Calu3 (cell line): ENCODE results near the gene ANAPC4. TPM values are rescaled to one million over a fixed set of nuclear protein-coding genes. Genes with fewer than 3 reads are reported as not detected.

ENCODE experiments used
- BruUV-seq: library from RNA; stranded (reverse); fragments of 400-500 nt; replicated peaks from 2 replicates; lab custom pipeline; 2021; lab: Mats Ljungman, UMichigan
- CTCF ChIA-PET: fragments of 300-600 bp; sonication (Branson Sonifier 250); formaldehyde crosslinking; loops from one replicate; lab custom pipeline; 2022; ENCODE audit warnings: antibody characterized with exemption; lab: Charles Lee
- DNase-seq: peaks from one replicate; pipeline ENCODE4 v3.0.0; 2022
- H3K27ac Mint-ChIP-seq: one replicate; pipeline ENCODE4 v1.8.0; 2022; ENCODE audit warnings: mixed read lengths; ENCODE audit not compliant: unreplicated experiment
- H3K27me3 Mint-ChIP-seq: one replicate; pipeline ENCODE4 v1.8.0; 2022; ENCODE audit warnings: mixed read lengths; ENCODE audit not compliant: unreplicated experiment
- H3K36me3 Mint-ChIP-seq: one replicate; pipeline ENCODE4 v1.8.0; 2022; ENCODE audit warnings: mild to moderate bottlenecking, moderate library complexity, mixed read lengths; ENCODE audit not compliant: insufficient read depth, unreplicated experiment
- H3K4me1 Mint-ChIP-seq: one replicate; pipeline ENCODE4 v1.8.0; 2022; ENCODE audit warnings: mild to moderate bottlenecking, low read depth, mixed read lengths; ENCODE audit not compliant: unreplicated experiment
- H3K4me3 Mint-ChIP-seq: one replicate; pipeline ENCODE4 v1.8.0; 2022; ENCODE audit warnings: mild to moderate bottlenecking, low read depth, moderate library complexity, mixed read lengths; ENCODE audit not compliant: unreplicated experiment
- H3K9me3 Mint-ChIP-seq: one replicate; pipeline ENCODE4 v1.8.0; 2022; ENCODE audit warnings: low read depth, mixed read lengths; ENCODE audit not compliant: unreplicated experiment
- CTCF ChIP-seq: fragments of 200-600 bp; IDR thresholded peaks from one replicate; pipeline ENCODE4 v1.8.0; 2022; ENCODE audit warnings: antibody characterized with exemption; ENCODE audit not compliant: unreplicated experiment
- intact Hi-C: fragments of 100-400 bp; cut with micrococcal nuclease; formaldehyde crosslinking; loops from one replicate; pipeline ENCODE4 v1.10.0; 2022; ENCODE audit not compliant: unreplicated experiment
- total RNA-seq: library from RNA; stranded (reverse); gene quantifications from 2 replicates; pipeline ENCODE4 v1.2.3, GENCODE V29; 2022

The ANAPC4 gene
- total RNA-seq, 1 experiment from 2014 or later: 23.2 TPM

DNA sequence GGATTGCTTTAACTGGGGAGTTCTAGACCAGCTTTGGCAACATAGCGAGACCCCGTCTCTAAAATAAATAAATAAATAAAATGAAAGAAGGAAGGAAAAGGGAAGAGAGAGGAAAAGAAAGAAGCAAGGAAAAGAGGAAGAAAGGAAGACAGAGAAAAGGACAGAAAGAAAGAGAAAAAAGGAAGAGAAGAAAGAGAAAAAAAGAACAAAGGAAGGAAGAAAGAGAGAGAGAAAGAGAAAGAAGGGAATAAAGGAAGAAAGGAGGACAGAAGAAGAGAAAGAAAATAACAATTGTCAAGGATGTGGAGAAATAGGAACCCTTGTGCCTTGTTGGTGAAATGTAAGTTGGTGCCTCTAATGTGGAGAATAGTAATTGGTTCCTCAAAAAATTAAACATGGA lies 74.6 kb downstream of the ANAPC4 start:
- H3K36me3 Mint-ChIP-seq: no peaks in the 10 kb centered on the region
- no peak overlapping the region for H3K4me3 Mint-ChIP-seq
- no TSS peak for BruUV-seq
- peaks cover 3% of the 10 kb centered on the region for H3K9me3 Mint-ChIP-seq
- H3K27me3 Mint-ChIP-seq: no peaks in the 10 kb centered on the region
- no peak for TF ChIP-seq CTCF
- intact Hi-C loops: no loop called here
- H3K27ac Mint-ChIP-seq: no peak overlapping the region
- peaks cover 2% of the 10 kb centered on the region for H3K4me1 Mint-ChIP-seq
- DNase-seq: no peak
- CTCF ChIA-PET: no interaction called here

DNA sequence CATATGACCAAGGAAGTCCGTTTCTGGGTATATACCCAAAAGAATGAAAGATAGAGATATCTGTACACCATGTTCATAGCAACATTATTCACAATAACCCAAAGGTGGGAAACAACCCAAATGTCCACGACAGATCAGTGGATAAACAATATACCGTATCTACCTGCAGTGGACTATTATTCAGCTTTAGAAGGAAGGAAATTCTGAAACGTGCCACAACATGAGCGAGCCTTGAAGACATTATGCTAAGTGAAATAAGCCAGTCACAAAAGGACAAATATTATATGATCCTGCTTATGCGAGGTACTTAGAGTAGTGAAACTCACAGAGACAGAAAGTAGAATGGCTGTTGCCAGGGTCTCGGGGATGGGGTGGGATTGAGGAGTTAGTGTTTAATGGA lies 75.0 kb downstream of the ANAPC4 start:
- TF ChIP-seq CTCF: no peak
- Mint-ChIP-seq H3K27me3 (no peaks in the 10 kb centered on the region), H3K9me3 (peaks cover 3% of the 10 kb centered on the region), H3K36me3 (no peaks in the 10 kb centered on the region), H3K4me3 (no peak overlapping the region), H3K4me1 (peaks cover 6% of the 10 kb centered on the region), H3K27ac (no peak overlapping the region)
- CTCF ChIA-PET: no interaction called here
- BruUV-seq: no TSS peak
- intact Hi-C loops: no loop called here
- no peak for DNase-seq

GRCh38 chr4:25454476-25454875 lies 77.4 kb downstream of the ANAPC4 start:
- no peak overlapping the region for H3K27ac Mint-ChIP-seq
- DNase-seq: no peak
- no peaks in the 10 kb centered on the region for H3K36me3 Mint-ChIP-seq
- H3K27me3 Mint-ChIP-seq: no peaks in the 10 kb centered on the region
- intact Hi-C loops: no loop called here
- H3K4me1 Mint-ChIP-seq: peaks cover 13% of the 10 kb centered on the region
- H3K9me3 Mint-ChIP-seq: peaks cover 3% of the 10 kb centered on the region
- BruUV-seq: no TSS peak
- no peak for TF ChIP-seq CTCF
- H3K4me3 Mint-ChIP-seq: no peak overlapping the region
- CTCF ChIA-PET: no interaction called here

DNA sequence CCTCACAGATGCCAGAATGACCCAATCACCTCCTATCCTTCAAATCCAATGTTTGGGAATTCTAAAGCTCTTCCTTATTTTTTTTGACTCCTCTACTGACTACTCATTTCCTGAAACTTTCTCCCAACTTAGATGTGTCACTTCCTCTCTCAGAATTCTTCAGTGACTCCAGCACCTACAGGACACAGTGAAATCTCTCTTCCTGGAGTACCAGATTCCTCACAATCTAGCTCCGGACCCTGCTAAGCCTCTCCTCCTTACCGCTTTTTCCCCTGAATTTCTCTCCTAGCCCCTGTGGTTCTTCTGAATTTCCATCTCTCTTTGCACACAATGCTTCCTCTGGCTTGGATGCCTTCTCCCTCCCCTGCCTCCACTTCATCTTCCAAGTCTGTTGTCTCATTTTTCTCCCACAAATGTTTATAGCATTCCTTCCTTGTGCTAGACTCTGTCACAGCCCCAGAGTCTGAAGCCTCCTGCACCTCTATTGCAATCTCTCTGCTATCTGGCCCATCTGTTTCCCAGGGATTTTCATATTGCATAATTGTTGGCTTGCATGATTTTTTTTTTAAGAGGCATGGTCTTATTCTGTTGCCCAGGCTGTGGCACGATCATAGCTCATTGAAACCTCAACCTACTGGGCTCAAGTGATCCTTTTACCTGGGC lies 80.1 kb downstream of the ANAPC4 start:
- BruUV-seq: no TSS peak
- Mint-ChIP-seq H3K4me1 (peaks cover 13% of the 10 kb centered on the region), H3K36me3 (no peaks in the 10 kb centered on the region), H3K27me3 (no peaks in the 10 kb centered on the region), H3K9me3 (no peaks in the 10 kb centered on the region), H3K27ac (peak overlapping the region; percentile 10), H3K4me3 (no peak overlapping the region)
- no peak for TF ChIP-seq CTCF
- CTCF ChIA-PET: interaction anchor here (0.9 kb wide), 1 partner anchor 259 kb away, joined by 4 read pairs; no protein-coding TSS in a partner anchor
- DNase-seq: no peak
- intact Hi-C loops: no loop called here
